ENCODE data around the gene PCDHA11.
"Not testable (repeated sequence)": the region's sequence is repeated elsewhere in the genome, so short reads cannot be mapped to it uniquely, and the experiment has no call there.

GRCh38 chr5:140848139-140849102, 20.3 kb upstream of the PCDHA11 start, which contains the start of gene PCDHA9:
- not testable (repeated sequence) for TF ChIP-seq ARNTL (CRISPR knock-in tag; IDR thresholded peaks at IDR 0.05; ENCODE audit: borderline replicate concordance, low read depth); CSDC2 (CRISPR knock-in tag; IDR thresholded peaks at IDR 0.05)
